ENCODE measurements around the gene CDH4. TPM values are rescaled to one million over a fixed set of nuclear protein-coding genes. Genes with fewer than 3 reads are reported as not detected.

CDH4 gene
- total and polyA plus RNA-seq, 2 donors (not counting 1 experiment from before 2014, with no cell fraction given), result not detected

- DNase-seq (no peak), ATAC-seq (ENCODE audit: low read depth) (no peak)
- TF ChIP-seq CTCF (IDR thresholded peaks at IDR 0.05) (no peak), EZH2 (IDR thresholded peaks at IDR 0.05; ENCODE audit: borderline replicate concordance, insufficient read depth, low read depth, low read length, poor library complexity, severe bottlenecking) (no peak)
- peaks cover 7% of the 10 kb centered on the region for H3K27me3 Mint-ChIP-seq
- H4K20me1 ChIP-seq (ENCODE audit: control insufficient read depth, insufficient read depth, low read length, poor library complexity, severe bottlenecking), result no peaks in the 10 kb centered on the region
- H3K9ac ChIP-seq (ENCODE audit: low read length), result no peak overlapping the region
- H3K4me2 ChIP-seq (replicated peaks; ENCODE audit: low read depth, low read length, poor library complexity, severe bottlenecking), result no peak overlapping the region
- POLR2A ChIA-PET, result no interaction called here
- no peak overlapping the region for H2AFZ ChIP-seq (ENCODE audit: insufficient read depth, low read depth, low read length, poor library complexity, severe bottlenecking)
- H3K27me3 ChIP-seq (replicated peaks in 1 of 4; ENCODE audit: control extremely low read depth in 1 of 4, control insufficient read depth in 3 of 4, insufficient read depth in 4 of 4, low read length in 3 of 4), result peaks cover 0 to 5% (median 0%) of the 10 kb centered on the region in 4 experiments
- no peaks in the 10 kb centered on the region for H3K4me1 ChIP-seq (ENCODE audit: control insufficient read depth in 2 of 2, insufficient read depth in 2 of 2, low read length in 2 of 2)
- CTCF ChIA-PET, result no interaction called here
- 84% methylated on average over 21 of the region's 25 CpGs for WGBS (ENCODE audit: insufficient coverage)
- H3K27ac ChIP-seq (ENCODE audit: low read length in 2 of 2), result no peak overlapping the region
- H3K9me3 Mint-ChIP-seq (ENCODE audit: insufficient read depth), result peaks cover 5% of the 10 kb centered on the region
- H3K36me3 ChIP-seq (replicated peaks in 1 of 2; ENCODE audit: control extremely low read depth in 1 of 2, control insufficient read depth in 1 of 2, extremely low read depth in 1 of 2, insufficient read depth in 2 of 2, low read length in 1 of 2), result no peaks in the 10 kb centered on the region
- peaks cover 3% of the 10 kb centered on the region for H3K4me1 Mint-ChIP-seq
- no peak overlapping the region for H3K4me3 ChIP-seq (ENCODE audit: control extremely low read depth in 1 of 5, extremely low read depth in 1 of 5, insufficient read depth in 1 of 5, low read depth in 2 of 5, low read length in 4 of 5)
- intact Hi-C loops (cut with micrococcal nuclease), result no loop called here
- H3K9me3 ChIP-seq (ENCODE audit: control extremely low read depth in 1 of 3, control insufficient read depth in 2 of 3, insufficient read depth in 1 of 3, low read length in 2 of 3), result peaks cover 0 to 10% (median 0%) of the 10 kb centered on the region in 3 donors
- no peak overlapping the region for H3K4me3 Mint-ChIP-seq
- H3K79me2 ChIP-seq (ENCODE audit: control insufficient read depth, insufficient read depth, low read length), result no peaks in the 10 kb centered on the region
- no peak overlapping the region for H3K27ac Mint-ChIP-seq
These were observed 632.7 kb downstream of the CDH4 start for GRCh38 chr20:61884571-61885389.

Data from B cell (primary cell).